HTR-8/SVneo (cell line): Measurements from ENCODE around the gene GAGE12F.
"Not testable (repeated sequence)": the region's sequence is repeated elsewhere in the genome, so short reads cannot be mapped to it uniquely, and the experiment has no call there.

ENCODE experiments used
- DNase-seq: peaks from one replicate; pipeline ENCODE4 v3.0.0; 2011; ENCODE audit warnings: low spot score, mixed read lengths; ENCODE audit not compliant: insufficient read length
- FAIRE-seq: peaks from 2 replicates; lab custom pipeline; 2011; peaks lifted over from hg19 to GRCh38; lab: Jason Lieb, UNC

The GAGE12F gene

DNA sequence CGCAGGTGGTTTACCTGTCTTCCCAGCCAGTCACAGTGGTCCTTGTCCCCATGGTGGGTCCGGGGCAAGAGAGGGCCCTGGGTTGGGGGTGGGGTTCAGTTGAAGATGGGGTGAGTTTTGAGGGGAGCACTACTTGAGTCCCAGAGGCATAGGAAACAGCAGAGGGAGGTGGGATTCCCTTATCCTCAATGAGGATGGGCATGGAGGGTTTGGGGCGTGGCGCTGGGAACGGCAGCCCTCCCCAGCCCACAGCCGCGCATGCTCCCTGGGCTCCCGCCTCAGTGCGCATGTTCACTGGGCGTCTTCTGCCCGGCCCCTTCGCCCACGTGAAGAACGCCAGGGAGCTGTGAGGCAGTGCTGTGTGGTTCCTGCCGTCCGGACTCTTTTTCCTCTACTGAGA, at the start of gene GAGE12F:
Gene GAGE12F, plus strand, starts transcription at position 301 of the 400 bp plus-strand sequence. CDS start 1,155 bp downstream, outside the sequence.
- not testable (repeated sequence) for DNase-seq, FAIRE-seq

GRCh38 chrX:49531877-49532276, 28.8 kb upstream of the GAGE12F start, which contains the start of gene GAGE12C:
Gene GAGE12C (plus strand): TSS chrX:49532177. CDS start chrX:49533332, 1,155 bp downstream.
- not testable (repeated sequence) for FAIRE-seq, DNase-seq

GRCh38 chrX:49541433-49541832, 19.2 kb upstream of the GAGE12F start, which contains the start of gene GAGE12D:
Gene GAGE12D (plus strand): TSS chrX:49541733. CDS start chrX:49542888, 1,155 bp downstream.
- FAIRE-seq, DNase-seq: not testable (repeated sequence)

GRCh38 chrX:49550989-49551388, 9.7 kb upstream of the GAGE12F start, which contains the start of gene GAGE12E:
Gene GAGE12E (plus strand): TSS chrX:49551289. CDS start chrX:49552444, 1,155 bp downstream.
- DNase-seq, FAIRE-seq: not testable (repeated sequence)

DNA sequence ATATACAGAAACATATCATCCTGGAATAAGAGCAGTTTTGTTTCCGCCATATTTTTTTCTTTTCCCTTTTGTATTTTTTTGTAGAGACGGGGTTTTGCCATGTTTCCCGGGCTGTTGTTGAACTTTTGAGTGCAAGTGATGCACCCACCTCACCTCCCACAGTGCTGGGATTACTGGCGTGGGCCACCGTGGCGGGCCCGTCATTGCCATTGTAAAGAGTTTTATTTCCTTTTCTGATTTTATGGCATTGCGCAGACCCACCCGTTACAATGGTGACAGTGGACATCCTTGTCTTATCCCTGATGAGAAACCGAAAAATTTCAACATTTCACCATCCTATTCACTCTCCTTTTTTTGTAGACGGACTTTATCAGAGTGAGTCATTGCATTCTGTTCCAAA, 8.1 kb downstream of the GAGE12F start:
- FAIRE-seq: not testable (repeated sequence)

DNA sequence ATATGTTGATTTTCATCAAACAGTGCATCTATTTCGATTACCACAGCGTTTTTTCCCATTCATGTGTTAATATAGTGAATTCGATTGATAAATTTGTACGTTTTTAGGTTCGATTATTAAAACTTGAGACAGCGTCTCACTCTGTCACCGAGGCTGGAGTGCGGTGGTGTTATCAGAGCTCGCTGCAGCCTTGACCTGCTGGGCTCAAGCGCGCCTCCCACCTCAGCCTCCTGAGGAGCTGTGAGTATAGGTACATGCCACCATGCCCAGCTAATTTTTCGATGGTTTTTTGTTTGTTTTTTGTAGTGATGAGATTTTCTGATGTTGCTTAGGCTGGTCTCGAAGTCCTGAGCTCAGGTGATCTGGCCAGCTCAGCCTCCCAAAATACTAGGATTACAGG, 8.5 kb downstream of the GAGE12F start:
- DNase-seq, FAIRE-seq: not testable (repeated sequence)

More for the DNA sequence above, 8.1 kb downstream of the GAGE12F start:
- not testable (repeated sequence) for DNase-seq

DNA sequence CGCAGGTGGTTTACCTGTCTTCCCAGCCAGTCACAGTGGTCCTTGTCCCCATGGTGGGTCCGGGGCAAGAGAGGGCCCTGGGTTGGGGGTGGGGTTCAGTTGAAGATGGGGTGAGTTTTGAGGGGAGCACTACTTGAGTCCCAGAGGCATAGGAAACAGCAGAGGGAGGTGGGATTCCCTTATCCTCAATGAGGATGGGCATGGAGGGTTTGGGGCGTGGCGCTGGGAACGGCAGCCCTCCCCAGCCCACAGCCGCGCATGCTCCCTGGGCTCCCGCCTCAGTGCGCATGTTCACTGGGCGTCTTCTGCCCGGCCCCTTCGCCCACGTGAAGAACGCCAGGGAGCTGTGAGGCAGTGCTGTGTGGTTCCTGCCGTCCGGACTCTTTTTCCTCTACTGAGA, 9.5 kb downstream of the GAGE12F start, which contains the start of gene GAGE12G:
Gene GAGE12G, plus strand, starts transcription at position 301 of the 400 bp plus-strand sequence. CDS start 1,155 bp downstream, outside the sequence.
- not testable (repeated sequence) for FAIRE-seq, DNase-seq

DNA sequence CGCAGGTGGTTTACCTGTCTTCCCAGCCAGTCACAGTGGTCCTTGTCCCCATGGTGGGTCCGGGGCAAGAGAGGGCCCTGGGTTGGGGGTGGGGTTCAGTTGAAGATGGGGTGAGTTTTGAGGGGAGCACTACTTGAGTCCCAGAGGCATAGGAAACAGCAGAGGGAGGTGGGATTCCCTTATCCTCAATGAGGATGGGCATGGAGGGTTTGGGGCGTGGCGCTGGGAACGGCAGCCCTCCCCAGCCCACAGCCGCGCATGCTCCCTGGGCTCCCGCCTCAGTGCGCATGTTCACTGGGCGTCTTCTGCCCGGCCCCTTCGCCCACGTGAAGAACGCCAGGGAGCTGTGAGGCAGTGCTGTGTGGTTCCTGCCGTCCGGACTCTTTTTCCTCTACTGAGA, 19.0 kb downstream of the GAGE12F start, which contains the start of gene GAGE12H:
Gene GAGE12H, plus strand, starts transcription at position 301 of the 400 bp plus-strand sequence. CDS start 1,155 bp downstream, outside the sequence.
- not testable (repeated sequence) for DNase-seq, FAIRE-seq

DNA sequence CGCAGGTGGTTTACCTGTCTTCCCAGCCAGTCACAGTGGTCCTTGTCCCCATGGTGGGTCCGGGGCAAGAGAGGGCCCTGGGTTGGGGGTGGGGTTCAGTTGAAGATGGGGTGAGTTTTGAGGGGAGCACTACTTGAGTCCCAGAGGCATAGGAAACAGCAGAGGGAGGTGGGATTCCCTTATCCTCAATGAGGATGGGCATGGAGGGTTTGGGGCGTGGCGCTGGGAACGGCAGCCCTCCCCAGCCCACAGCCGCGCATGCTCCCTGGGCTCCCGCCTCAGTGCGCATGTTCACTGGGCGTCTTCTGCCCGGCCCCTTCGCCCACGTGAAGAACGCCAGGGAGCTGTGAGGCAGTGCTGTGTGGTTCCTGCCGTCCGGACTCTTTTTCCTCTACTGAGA, 28.6 kb downstream of the GAGE12F start, which contains the start of gene GAGE2A:
Gene GAGE2A, plus strand, starts transcription at position 301 of the 400 bp plus-strand sequence. CDS start 1,155 bp downstream, outside the sequence.
- not testable (repeated sequence) for DNase-seq, FAIRE-seq

DNA sequence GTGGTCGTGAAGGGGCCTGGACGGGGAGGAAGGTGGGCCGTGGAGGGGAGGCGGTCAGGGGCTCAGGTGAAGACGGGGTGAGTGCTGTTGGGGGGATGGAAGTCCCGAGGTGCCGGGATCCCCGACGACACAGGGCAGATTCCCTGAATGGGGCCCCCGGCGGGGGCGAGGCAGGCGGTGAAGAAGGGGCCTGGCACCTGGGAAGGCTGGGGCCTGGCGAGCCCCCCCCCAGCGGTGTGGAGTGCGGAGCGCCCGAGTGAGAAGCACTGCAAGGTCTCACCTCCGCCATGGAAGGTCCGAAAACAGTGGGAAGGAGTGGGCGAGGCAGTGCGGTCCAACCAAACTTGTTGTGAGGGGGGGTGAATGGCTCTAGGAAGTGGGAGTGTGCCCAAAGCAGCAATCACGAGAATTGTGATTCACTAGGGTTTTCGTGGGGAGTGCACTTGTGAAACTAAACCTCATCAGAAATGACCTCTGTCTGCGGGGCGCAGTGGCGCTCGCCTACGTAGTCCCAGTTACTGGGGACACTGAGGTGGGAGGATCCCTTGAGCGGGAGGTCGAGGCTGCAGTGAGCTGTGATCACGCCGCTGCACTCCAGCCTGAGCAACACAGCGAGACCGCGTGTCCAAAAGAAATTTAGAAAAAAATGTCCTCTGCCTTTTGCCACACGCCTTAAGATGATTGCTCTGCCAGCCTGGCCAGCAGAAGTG, 29.3 kb downstream of the GAGE12F start:
- FAIRE-seq, DNase-seq: not testable (repeated sequence)

DNA sequence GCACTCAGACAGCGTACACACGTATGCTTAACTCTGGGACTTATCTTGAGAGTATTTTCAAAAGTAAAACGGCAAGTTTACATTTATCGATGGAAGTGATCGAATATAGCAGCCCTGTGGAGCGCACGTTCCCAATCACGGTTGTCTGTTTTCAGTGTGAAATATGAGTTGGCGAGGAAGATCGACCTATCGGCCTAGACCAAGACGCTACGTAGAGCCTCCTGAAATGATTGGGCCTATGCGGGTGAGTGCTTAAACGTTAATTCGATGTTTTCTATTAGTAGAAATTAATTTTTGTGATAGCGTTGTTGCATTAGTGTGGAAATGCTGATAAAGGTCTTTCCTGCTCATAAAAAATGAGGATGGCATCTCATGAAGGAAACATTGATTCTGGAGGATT, 29.8 kb downstream of the GAGE12F start:
- FAIRE-seq, DNase-seq: not testable (repeated sequence)

DNA sequence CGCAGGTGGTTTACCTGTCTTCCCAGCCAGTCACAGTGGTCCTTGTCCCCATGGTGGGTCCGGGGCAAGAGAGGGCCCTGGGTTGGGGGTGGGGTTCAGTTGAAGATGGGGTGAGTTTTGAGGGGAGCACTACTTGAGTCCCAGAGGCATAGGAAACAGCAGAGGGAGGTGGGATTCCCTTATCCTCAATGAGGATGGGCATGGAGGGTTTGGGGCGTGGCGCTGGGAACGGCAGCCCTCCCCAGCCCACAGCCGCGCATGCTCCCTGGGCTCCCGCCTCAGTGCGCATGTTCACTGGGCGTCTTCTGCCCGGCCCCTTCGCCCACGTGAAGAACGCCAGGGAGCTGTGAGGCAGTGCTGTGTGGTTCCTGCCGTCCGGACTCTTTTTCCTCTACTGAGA, 38.1 kb downstream of the GAGE12F start, which contains the start of gene GAGE1:
Gene GAGE1, plus strand, starts transcription at position 301 of the 400 bp plus-strand sequence. CDS start 1,155 bp downstream, outside the sequence.
- DNase-seq, FAIRE-seq: not testable (repeated sequence)

- FAIRE-seq (no peak), DNase-seq (no peak)
These were observed 50.2 kb downstream of the GAGE12F start for GRCh38 chrX:49610718-49611310.
